ENCODE results near the gene FLNC. TPM values are rescaled to one million over a fixed set of nuclear protein-coding genes. Genes with fewer than 3 reads are reported as not detected.

Gene FLNC
- total and polyA plus RNA-seq, 2 of the 13 experiments (the other 11 are each of a cell fraction or from before 2014, with no cell fraction given) = 0.02 TPM; not detected in 1

DNA sequence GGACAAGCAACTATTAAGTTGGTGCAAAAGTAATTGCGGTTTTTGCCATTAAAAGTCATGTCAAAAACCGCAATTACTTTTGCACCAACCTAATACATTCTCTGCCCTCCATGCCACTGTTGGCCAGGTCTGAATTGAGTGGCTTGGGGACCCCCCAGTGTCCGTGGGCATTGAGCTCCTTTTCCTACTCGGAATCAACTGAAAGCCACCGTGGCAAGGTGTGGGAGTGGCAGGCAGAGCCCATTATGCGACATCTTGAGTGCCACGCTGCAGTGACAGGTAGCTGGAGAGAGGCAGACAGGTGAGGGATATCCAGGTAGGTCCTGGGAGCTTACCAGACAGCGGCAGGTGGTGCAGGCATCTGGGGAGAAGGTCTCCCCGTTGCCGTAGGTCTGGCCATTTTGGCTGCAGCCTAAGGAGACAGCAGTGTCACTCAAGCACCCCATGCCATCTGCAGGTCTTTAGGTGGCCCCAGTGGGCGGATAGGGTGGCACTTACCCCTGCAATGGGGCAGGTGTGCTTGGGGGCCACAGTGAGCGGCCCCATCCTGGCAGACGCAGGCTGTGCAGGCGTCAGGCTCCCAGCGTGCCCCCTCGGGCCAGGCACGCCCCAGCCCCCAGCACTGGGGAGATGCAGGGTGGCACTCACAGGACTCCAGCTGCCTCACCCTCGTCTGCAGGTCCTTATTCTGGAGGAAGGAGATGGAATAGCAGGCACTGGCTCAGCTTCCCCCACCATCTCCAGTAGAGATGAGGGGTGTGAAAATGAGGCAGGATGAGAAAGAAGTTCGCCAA, 76.8 kb downstream of the FLNC start:
- FAIRE-seq (no peak), DNase-seq (ENCODE audit: low spot score) (no peak), ATAC-seq (no peak)
- ChIA-PET CTCF (ENCODE audit: low intra/inter-chr PET ratio, low total read pairs) (interaction anchor here (1.2 kb wide), 1 partner anchor 184 kb away, joined by 5 read pairs; no protein-coding TSS in a partner anchor), POLR2A (no interaction called here)
- H4K20me1 ChIP-seq (ENCODE audit: insufficient read depth, low read length) = no peaks in the 10 kb centered on the region
- WGBS (ENCODE audit: low lambda C conversion rate) = 21% methylated on average over 4 of the region's 19 CpGs
- no peak overlapping the region for H3K4me3 ChIP-seq (replicated peaks in 1 of 3; ENCODE audit: insufficient read depth in 1 of 3, low read depth in 2 of 3, low read length in 3 of 3)
- no peak overlapping the region for H3K27ac ChIP-seq (ENCODE audit: extremely low read length, insufficient read depth, low read length)
- in situ Hi-C loops (cut with HindIII; ENCODE audit: extremely low pct_ligation_motif_present, low pct_unique_long_range_greater_than_20kb) = loop anchor here (5.0 kb wide), 2 partner anchors 40 to 185 kb away; no protein-coding TSS in a partner anchor
- no TSS peak for BruUV-seq (replicated peaks)
- H3K4me2 ChIP-seq (ENCODE audit: low read depth, low read length) = no peak overlapping the region
- intact Hi-C loops (cut with micrococcal nuclease; ENCODE audit: unreplicated experiment) = no loop called here
- H3K27me3 ChIP-seq (ENCODE audit: control insufficient read depth in 1 of 2, insufficient read depth in 2 of 2, low read length in 2 of 2) = peaks cover 0 to 41% of the 10 kb centered on the region in 2 experiments; a peak in 3 of 5 replicates
- peaks cover 26% of the 10 kb centered on the region for H3K4me1 ChIP-seq (ENCODE audit: insufficient read depth, low read length)
- no peak overlapping the region for H2AFZ ChIP-seq (ENCODE audit: low read length)
- H3K36me3 ChIP-seq (replicated peaks in 1 of 2; ENCODE audit: control insufficient read depth in 1 of 2, insufficient read depth in 2 of 2, low read length in 2 of 2) = no peaks in the 10 kb centered on the region
- no peaks in the 10 kb centered on the region for H3K79me2 ChIP-seq (ENCODE audit: insufficient read depth, low read length)
- no peak overlapping the region for H3K9ac ChIP-seq (ENCODE audit: insufficient read depth, low read depth, low read length)
- H3K9me3 ChIP-seq (ENCODE audit: low read length) = no peaks in the 10 kb centered on the region
- TF ChIP-seq GTF3A (CRISPR knock-in tag; conservative IDR thresholded peaks at IDR 0.05) (no peak), ZBTB40 (IDR thresholded peaks at IDR 0.05) (peak; percentile 96), ZBTB40 (CRISPR knock-in tag; IDR thresholded peaks at IDR 0.05) (no peak)

Other genes starting within 250 kb of the FLNC start
- gene GARIN1A, start 158.1 kb upstream of the FLNC start, total RNA-seq (2016; rRNA removed; fragmentation: Illumina TruSeq; extraction: Trizol) = not detected in 2 replicates
- 0.09 and 0.12 TPM in 2 replicates for gene GARIN1A, start 158.1 kb upstream of the FLNC start, polyA plus RNA-seq (2011; rRNA removed)
- gene CALU, start 91.0 kb upstream of the FLNC start, total RNA-seq (2016; rRNA removed; fragmentation: Illumina TruSeq; extraction: Trizol) = 142 and 252 TPM in 2 replicates
- 136 and 198 TPM in 2 replicates for gene CALU, start 91.0 kb upstream of the FLNC start, polyA plus RNA-seq (2011; rRNA removed)
- not detected in 2 replicates for gene OPN1SW, start 54.6 kb upstream of the FLNC start, total RNA-seq (2016; rRNA removed; fragmentation: Illumina TruSeq; extraction: Trizol)
- not detected in 2 replicates for gene OPN1SW, start 54.6 kb upstream of the FLNC start, polyA plus RNA-seq (2011; rRNA removed)
- gene CCDC136, start 38.4 kb upstream of the FLNC start, total RNA-seq (2016; rRNA removed; fragmentation: Illumina TruSeq; extraction: Trizol) = 0.04 TPM in 1 of 2 replicates, not detected in the other
- 0.38 and 0.47 TPM in 2 replicates for gene CCDC136, start 38.4 kb upstream of the FLNC start, polyA plus RNA-seq (2011; rRNA removed)
- 87.2 and 107 TPM in 2 replicates for gene ATP6V1F, start 32.5 kb downstream of the FLNC start, total RNA-seq (2016; rRNA removed; fragmentation: Illumina TruSeq; extraction: Trizol)
- 132 and 144 TPM in 2 replicates for gene ATP6V1F, start 32.5 kb downstream of the FLNC start, polyA plus RNA-seq (2011; rRNA removed)
- 0.22 and 1.0 TPM in 2 replicates for gene KCP, start 80.3 kb downstream of the FLNC start, total RNA-seq (2016; rRNA removed; fragmentation: Illumina TruSeq; extraction: Trizol)
- 0.37 and 0.46 TPM in 2 replicates for gene KCP, start 80.3 kb downstream of the FLNC start, polyA plus RNA-seq (2011; rRNA removed)
- 2.0 and 2.9 TPM in 2 replicates for gene IRF5, start 107.5 kb downstream of the FLNC start, total RNA-seq (2016; rRNA removed; fragmentation: Illumina TruSeq; extraction: Trizol)
- gene IRF5, start 107.5 kb downstream of the FLNC start, polyA plus RNA-seq (2011; rRNA removed) = 2.0 and 2.4 TPM in 2 replicates
- 44.6 and 61.5 TPM in 2 replicates for gene TNPO3, start 224.7 kb downstream of the FLNC start, total RNA-seq (2016; rRNA removed; fragmentation: Illumina TruSeq; extraction: Trizol)
- 22.1 and 23.8 TPM in 2 replicates for gene TNPO3, start 224.7 kb downstream of the FLNC start, polyA plus RNA-seq (2011; rRNA removed)